Liver (tissue), 9 donors: ENCODE measurements around the gene THOC5. TPM values are rescaled to one million over a fixed set of nuclear protein-coding genes. Genes with fewer than 3 reads are reported as not detected.
"Not testable (repeated sequence)": the region's sequence is repeated elsewhere in the genome, so short reads cannot be mapped to it uniquely, and the experiment has no call there.

Experiments used
- DNase-seq: peaks from one replicate; pipeline ENCODE4 v3.0.0-alpha.2; 2017; ENCODE audit warnings: low spot score
- H3K27ac ChIP-seq, 2 donors: one replicate each; pipeline ENCODE4 v1.7.0; 2013; ENCODE audit warnings: inconsistent platforms in 2 of 2, low read length in 2 of 2, control low read depth in 1 of 2, low read depth in 1 of 2, mild to moderate bottlenecking in 1 of 2
- H3K27me3 ChIP-seq, 4 donors: one replicate each; pipeline versions ENCODE4 v1.6.1 to v1.7.0; 2013; ENCODE audit warnings: low read length in 3 of 4, inconsistent platforms in 1 of 4, mild to moderate bottlenecking in 1 of 4, moderate library complexity in 1 of 4; ENCODE audit not compliant: control insufficient read depth in 4 of 4, insufficient read depth in 4 of 4
- H3K36me3 ChIP-seq, 4 donors: one replicate each; pipeline versions ENCODE4 v1.6.1 to v1.7.0; 2013; ENCODE audit warnings: low read length in 3 of 4, mild to moderate bottlenecking in 3 of 4, low read depth in 1 of 4, moderate library complexity in 1 of 4; ENCODE audit not compliant: control insufficient read depth in 4 of 4, insufficient read depth in 3 of 4
- H3K4me1 ChIP-seq, 4 donors: one replicate each; pipeline versions ENCODE4 v1.6.1 to v1.7.0; 2013; ENCODE audit warnings: low read length in 3 of 4, mild to moderate bottlenecking in 3 of 4, moderate library complexity in 1 of 4; ENCODE audit not compliant: control insufficient read depth in 4 of 4, insufficient read depth in 4 of 4
- H3K4me3 ChIP-seq, 3 donors: one replicate each; pipeline versions ENCODE4 v1.6.1 to v1.7.0; 2013; ENCODE audit warnings: low read length in 3 of 3, control low read depth in 1 of 3, low read depth in 1 of 3, mild to moderate bottlenecking in 1 of 3
- H3K9ac ChIP-seq, 2 donors: one replicate each; pipeline ENCODE4 v1.7.0; 2013; ENCODE audit warnings: low read length in 2 of 2, mild to moderate bottlenecking in 2 of 2, moderate library complexity in 2 of 2, control low read depth in 1 of 2, low read depth in 1 of 2
- H3K9me3 ChIP-seq, 4 donors: one replicate each; pipeline versions ENCODE4 v1.6.1 to v1.7.0; 2013; ENCODE audit warnings: low read length in 3 of 4; ENCODE audit not compliant: control insufficient read depth in 4 of 4
- EGR1 ChIP-seq, 2 donors: IDR thresholded peaks; 2 replicates each; pipeline ENCODE4 v1.6.1; 2016 to 2018; ENCODE audit warnings: antibody characterized with exemption in 2 of 2, low read depth in 2 of 2
- FOXA1 ChIP-seq: IDR thresholded peaks from 2 replicates; pipeline ENCODE4 v1.6.1; 2016; ENCODE audit warnings: antibody characterized with exemption
- GABPA ChIP-seq, 2 donors: IDR thresholded peaks in 1 of 2; conservative IDR thresholded peaks in 1 of 2; 2 replicates each; pipeline ENCODE4 v1.6.1; 2016; ENCODE audit warnings: antibody characterized with exemption in 2 of 2, mild to moderate bottlenecking in 1 of 2, moderate library complexity in 1 of 2
- JUND ChIP-seq, 2 donors: IDR thresholded peaks; 2 replicates each; pipeline ENCODE4 v1.6.1; 2016; ENCODE audit warnings: antibody characterized with exemption in 2 of 2
- NR2F2 ChIP-seq: IDR thresholded peaks from 2 replicates; pipeline ENCODE4 v1.6.1; 2016; ENCODE audit warnings: antibody characterized with exemption
- RAD21 ChIP-seq, 2 donors: IDR thresholded peaks; 2 replicates each; pipeline ENCODE4 v1.6.1; 2016; ENCODE audit warnings: antibody characterized with exemption in 2 of 2, mild to moderate bottlenecking in 2 of 2
- SP1 ChIP-seq: IDR thresholded peaks from 2 replicates; pipeline ENCODE4 v1.6.1; 2018; ENCODE audit warnings: antibody characterized with exemption, mild to moderate bottlenecking
- TAF1 ChIP-seq: conservative IDR thresholded peaks from 2 replicates; pipeline ENCODE4 v1.6.1; 2016; ENCODE audit warnings: antibody characterized with exemption, mild to moderate bottlenecking
- WGBS: extraction: QIAGEN DNeasy Blood & Tissue Kit; methylation state at CpG from one replicate; pipeline ENCODE4 v1.1.7; 2013; 5-methylcytosine and 5-hydroxymethylcytosine counted together
- polyA plus RNA-seq, 2 donors: library from polyadenylated mRNA; stranded (reverse) in 1 of 2; unstranded in 1 of 2; fragments of 200-250 nt in 1 of 2; fragments of >200 nt in 1 of 2; fragmentation: Nextera tagmentation in 1 of 2; extraction: Ambion mirVana in 1 of 2; gene quantifications; one replicate each; pipeline versions ENCODE4 v1.2.1 to v1.2.3, GENCODE V29; 2013 to 2015
- total RNA-seq, 2 donors: library from RNA; depleted of rRNA; stranded (reverse); fragments of >200 nt; gene quantifications; one replicate each; pipeline ENCODE4 v1.2.3, GENCODE V29; 2014
- TF ChIP-seq, protein P1 (sequence below): IDR thresholded peaks from 2 replicates; pipeline ENCODE4 v1.6.1; 2016; ENCODE audit warnings: antibody characterized with exemption
- TF ChIP-seq, protein P2 (sequence below): IDR thresholded peaks from 2 replicates; pipeline ENCODE4 v1.6.1; 2016; ENCODE audit warnings: antibody characterized with exemption, mild to moderate bottlenecking
- TF ChIP-seq, protein P3 (sequence below): IDR thresholded peaks from 2 replicates; pipeline ENCODE4 v1.6.1; 2016; ENCODE audit warnings: antibody characterized with exemption
- donor health status: healthy.
- donor health status: healthy.
- donor health status: healthy.
- donor health status: healthy.
- donor health status: healthy.

The THOC5 gene
- total and polyA plus RNA-seq, 4 donors: 7.4 to 25.1 (median 14.5) TPM

DNA sequence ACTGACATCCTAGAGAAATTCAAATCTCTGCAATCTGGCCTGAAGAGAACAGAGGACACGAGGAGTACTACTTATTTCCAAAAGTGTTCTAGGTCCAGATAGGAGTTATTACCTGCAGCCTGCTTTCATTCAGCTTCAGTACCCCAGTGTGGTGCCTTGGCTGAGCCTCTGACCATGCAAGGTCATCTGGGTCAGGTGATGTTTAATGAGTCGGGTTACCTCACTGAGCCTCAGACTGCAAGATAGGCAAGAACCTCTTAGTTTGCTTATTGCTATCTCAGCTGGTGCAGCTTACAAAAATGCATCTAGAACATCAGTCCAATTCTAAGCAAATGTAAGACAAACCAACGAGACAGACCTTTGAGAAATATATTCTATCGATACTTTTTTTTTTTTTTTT lies 40.4 kb upstream of the THOC5 start:
- Histone ChIP-seq H3K9me3 (no peaks in the 10 kb centered on the region), H3K27me3 (no peaks in the 10 kb centered on the region), H3K9ac (no peak overlapping the region), H3K36me3 (no peaks in the 10 kb centered on the region), H3K27ac (no peak overlapping the region), H3K4me3 (no peak overlapping the region), H3K4me1 (peaks cover 0 to 3% (median 0%) of the 10 kb centered on the region in 4 donors)
- TF ChIP-seq, protein P1, sequence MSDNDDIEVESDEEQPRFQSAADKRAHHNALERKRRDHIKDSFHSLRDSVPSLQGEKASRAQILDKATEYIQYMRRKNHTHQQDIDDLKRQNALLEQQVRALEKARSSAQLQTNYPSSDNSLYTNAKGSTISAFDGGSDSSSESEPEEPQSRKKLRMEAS: no peak
- TF ChIP-seq TAF1 (no peak), FOXA1 (no peak), SP1 (no peak), RAD21 (IDR thresholded peaks at IDR 0.05) (no peak), GABPA (IDR thresholded peaks at IDR 0.05 in 1 of 2, conservative IDR thresholded peaks at IDR 0.05 in 1 of 2) (no peak), JUND (IDR thresholded peaks at IDR 0.05) (no peak), EGR1 (IDR thresholded peaks at IDR 0.05; ENCODE audit: low read depth in 2 of 2) (no peak)
- TF ChIP-seq, protein P2, sequence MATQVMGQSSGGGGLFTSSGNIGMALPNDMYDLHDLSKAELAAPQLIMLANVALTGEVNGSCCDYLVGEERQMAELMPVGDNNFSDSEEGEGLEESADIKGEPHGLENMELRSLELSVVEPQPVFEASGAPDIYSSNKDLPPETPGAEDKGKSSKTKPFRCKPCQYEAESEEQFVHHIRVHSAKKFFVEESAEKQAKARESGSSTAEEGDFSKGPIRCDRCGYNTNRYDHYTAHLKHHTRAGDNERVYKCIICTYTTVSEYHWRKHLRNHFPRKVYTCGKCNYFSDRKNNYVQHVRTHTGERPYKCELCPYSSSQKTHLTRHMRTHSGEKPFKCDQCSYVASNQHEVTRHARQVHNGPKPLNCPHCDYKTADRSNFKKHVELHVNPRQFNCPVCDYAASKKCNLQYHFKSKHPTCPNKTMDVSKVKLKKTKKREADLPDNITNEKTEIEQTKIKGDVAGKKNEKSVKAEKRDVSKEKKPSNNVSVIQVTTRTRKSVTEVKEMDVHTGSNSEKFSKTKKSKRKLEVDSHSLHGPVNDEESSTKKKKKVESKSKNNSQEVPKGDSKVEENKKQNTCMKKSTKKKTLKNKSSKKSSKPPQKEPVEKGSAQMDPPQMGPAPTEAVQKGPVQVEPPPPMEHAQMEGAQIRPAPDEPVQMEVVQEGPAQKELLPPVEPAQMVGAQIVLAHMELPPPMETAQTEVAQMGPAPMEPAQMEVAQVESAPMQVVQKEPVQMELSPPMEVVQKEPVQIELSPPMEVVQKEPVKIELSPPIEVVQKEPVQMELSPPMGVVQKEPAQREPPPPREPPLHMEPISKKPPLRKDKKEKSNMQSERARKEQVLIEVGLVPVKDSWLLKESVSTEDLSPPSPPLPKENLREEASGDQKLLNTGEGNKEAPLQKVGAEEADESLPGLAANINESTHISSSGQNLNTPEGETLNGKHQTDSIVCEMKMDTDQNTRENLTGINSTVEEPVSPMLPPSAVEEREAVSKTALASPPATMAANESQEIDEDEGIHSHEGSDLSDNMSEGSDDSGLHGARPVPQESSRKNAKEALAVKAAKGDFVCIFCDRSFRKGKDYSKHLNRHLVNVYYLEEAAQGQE: no peak
- WGBS: 60% methylated on average over 4 of the region's 4 CpGs
- DNase-seq: no peak

DNA sequence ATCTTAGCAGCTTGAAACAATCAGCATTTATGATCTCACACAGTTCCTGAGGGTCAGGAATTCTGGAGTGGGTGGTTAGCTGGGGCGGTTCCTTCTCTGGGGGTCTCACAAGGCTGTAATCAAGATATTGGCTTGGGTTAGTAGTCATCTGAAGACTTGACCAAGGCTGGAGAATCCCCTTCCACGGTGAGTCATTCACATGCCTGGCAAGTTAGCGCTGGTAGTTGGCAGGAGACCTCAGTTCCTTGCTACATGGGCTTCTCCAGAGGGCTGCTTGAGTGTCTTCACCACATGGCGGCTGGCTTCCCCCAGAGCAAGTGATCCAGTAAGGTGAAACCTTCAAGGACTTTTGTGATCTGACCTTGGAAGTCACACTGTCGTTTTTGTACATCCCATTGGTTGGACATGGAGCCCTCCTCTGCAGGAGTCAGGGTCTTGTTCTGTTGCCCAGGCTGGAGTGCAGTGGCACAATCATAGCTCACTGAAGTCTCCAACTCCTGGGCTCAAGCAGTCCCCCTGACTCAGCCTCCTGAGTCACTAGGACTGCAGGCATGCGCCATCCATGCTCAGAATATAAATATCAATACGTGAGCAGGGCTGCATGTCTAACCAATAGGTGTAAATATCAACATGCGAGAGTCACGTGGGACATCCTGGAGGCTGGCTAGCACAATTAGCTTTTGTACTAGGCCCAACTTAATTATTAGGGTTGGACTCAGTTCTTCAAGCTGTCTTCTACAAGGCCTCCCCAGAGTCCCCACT lies 34.6 kb upstream of the THOC5 start:
- Histone ChIP-seq H3K27me3 (no peaks in the 10 kb centered on the region), H3K36me3 (no peaks in the 10 kb centered on the region), H3K9ac (no peak overlapping the region), H3K4me3 (no peak overlapping the region), H3K4me1 (no peaks in the 10 kb centered on the region), H3K27ac (no peak overlapping the region), H3K9me3 (no peaks in the 10 kb centered on the region)
- 88% methylated on average over 9 of the region's 9 CpGs for WGBS
- no peak for DNase-seq
- TF ChIP-seq SP1 (no peak), GABPA (IDR thresholded peaks at IDR 0.05 in 1 of 2, conservative IDR thresholded peaks at IDR 0.05 in 1 of 2) (no peak), NR2F2 (no peak)
- TF ChIP-seq, protein P3, sequence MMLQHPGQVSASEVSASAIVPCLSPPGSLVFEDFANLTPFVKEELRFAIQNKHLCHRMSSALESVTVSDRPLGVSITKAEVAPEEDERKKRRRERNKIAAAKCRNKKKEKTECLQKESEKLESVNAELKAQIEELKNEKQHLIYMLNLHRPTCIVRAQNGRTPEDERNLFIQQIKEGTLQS: no peak

DNA sequence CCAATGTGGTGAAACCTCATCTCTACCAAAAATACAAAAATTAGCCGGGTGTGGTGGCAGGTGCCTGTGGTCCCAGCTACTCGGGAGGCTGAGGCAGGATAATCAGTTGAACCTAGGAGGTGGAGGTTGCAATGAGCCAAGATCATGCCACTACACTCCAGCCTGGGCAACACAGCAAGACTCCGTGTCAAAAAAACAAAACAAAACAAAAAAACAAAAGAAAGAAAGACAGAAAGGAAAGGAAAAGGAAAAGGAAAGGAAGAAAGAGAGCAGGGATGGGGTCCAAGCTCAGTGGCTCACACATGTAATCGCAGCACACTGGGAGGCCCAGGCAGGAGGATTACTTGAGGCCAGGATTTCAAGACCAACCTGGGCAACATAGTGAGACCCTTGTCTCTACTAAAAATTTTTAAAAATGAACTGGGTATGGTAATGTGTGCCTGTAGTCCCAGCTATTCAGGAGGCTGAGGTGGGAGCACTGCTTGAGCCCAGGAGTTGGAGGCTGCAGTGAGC lies 32.7 kb upstream of the THOC5 start:
- not testable (repeated sequence) for H3K9me3 ChIP-seq, H3K4me3 ChIP-seq, H3K27me3 ChIP-seq, H3K4me1 ChIP-seq, DNase-seq, H3K9ac ChIP-seq, H3K27ac ChIP-seq, H3K36me3 ChIP-seq
- WGBS: 92% methylated on average over 4 of the region's 4 CpGs
